Jurkat, Clone E6-1 (cell line): Measurements from ENCODE around the gene RASSF10.

ENCODE experiments used
- DNase-seq: peaks from one replicate; pipeline ENCODE4 v3.0.0-alpha.2; 2011; ENCODE audit warnings: low read depth, low spot score
- H3K4me3 ChIP-seq: 2 replicates; pipeline ENCODE4 v1.5.1; 2011; ENCODE audit warnings: mild to moderate bottlenecking, low read length, control low read depth, moderate library complexity

RASSF10 gene

DNA sequence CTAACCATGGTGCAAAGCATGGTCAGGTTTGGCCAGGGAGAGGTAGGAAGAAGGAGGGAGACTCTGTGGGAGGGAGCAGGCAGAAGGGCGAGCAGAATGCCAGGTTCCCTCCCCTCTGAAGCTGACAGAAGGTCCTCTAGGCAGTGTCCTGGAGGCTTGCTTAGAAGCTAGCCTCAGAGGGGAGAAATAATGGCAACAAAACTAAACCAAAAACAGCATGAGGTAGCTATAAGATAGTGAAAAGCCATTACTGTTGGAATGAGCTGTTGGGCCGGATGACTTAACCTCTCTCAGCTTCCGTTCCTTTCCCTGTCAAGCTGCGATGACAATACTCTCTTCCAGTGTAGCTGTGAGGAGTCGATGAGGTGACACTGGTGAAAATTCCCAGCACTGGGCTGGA, 36.6 kb downstream of the RASSF10 start:
- DNase-seq: no peak
- no peak overlapping the region for H3K4me3 ChIP-seq

DNA sequence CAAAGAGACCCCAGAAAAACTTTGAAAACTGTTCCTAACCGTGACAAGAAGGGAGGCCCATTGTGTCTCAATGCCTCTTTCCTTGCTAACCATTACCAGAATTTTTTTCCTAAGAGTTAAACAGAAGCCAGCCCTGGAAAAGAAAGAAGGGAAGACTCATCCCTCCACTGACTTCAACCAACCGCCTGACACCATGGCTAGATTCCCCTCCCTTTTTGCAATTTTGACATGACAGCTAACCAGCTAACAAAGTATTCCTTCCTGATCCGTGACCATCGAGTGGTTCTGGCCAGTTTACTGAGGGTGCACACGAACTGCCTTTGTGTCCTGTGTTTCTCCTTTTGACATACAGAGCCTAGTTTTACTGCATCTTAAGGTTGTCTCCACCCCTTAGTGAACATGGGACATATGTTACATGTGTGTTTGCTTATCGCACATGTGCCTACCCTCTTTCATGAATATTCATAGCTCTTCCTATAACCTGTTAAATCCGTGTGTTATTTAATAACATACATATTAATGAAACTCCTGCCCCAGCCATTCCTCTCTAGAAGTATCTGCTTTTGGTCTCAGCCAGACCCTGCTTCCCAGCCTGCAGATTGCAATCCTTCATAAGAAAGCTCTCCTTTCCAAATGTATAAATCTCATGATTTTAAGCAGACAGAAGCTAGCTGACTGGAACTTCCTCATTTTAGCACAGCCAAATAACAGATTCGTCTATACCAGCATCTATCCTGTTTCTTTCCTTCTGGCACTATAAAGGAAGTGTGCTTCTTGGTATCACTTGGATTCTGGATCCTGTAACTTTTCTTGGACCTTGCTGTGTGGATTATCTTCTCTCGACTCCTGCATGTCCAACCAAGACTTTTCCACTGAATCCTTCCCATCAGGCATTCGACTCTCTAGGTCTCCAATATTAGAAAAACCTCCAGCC, 37.8 kb downstream of the RASSF10 start:
- H3K4me3 ChIP-seq: no peak overlapping the region
- DNase-seq: no peak

DNA sequence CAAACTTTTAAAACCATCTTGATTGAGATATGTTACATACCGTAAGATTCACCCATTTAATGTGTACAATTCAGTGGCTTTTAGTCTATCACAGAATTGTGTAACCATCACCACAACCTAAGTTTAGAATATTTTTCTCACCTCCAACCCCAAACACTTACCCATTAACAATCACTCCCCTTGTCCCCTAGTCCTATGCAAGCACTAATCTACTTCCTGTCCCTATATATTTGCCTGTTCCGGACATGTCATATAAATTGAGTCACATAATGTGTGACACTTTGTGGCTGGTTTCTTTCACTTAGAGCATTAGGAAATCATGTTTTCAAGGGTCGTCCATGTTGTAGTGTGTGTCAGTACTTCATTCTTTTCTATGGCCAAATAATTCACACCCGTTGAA, 38.8 kb downstream of the RASSF10 start:
- DNase-seq: no peak

DNA sequence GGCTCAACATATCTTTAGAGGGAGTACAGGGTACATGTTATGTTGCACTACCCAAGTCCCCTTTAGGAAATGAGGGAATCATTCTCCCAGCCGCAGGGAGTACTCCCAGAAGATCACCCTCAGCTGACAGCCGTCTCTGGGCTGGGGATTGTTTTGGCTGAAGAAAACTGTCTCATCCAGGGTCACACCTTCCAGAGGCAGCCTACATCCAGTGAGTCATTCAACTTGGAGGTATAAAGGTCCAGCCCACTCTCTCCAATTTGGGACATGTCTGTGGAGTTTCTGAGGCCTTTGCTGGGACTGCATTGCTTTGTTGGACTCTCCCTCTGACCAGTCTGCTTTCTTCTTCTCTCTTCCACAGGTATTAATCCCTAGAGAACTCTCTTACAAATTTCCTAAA, 42.1 kb downstream of the RASSF10 start:
- H3K4me3 ChIP-seq: no peak overlapping the region
- DNase-seq: no peak

More for the DNA sequence above, 38.8 kb downstream of the RASSF10 start:
- H3K4me3 ChIP-seq: no peak overlapping the region

DNA sequence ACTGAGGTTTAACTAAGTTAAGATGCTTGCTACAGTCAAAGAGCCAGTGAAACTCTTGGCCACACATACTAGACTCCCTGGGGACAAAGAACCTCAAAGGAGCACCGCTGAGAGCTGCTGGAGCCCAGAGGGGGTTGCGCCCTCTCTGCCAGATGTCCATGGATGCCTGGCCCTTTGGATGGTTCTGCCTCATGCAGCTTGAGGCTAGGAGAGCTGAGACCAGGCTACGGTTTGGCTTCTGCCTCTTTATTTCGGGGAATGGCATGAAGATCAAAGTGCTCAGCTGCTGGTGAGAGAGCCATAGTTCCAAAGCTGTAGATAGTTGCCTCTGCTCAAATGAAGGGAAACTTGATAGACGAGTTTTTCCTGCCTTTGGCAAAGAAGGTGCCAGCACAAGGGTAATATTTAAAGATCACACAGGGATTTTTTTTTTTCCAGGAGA, 43.0 kb downstream of the RASSF10 start:
- H3K4me3 ChIP-seq: no peak overlapping the region
- DNase-seq: no peak

DNA sequence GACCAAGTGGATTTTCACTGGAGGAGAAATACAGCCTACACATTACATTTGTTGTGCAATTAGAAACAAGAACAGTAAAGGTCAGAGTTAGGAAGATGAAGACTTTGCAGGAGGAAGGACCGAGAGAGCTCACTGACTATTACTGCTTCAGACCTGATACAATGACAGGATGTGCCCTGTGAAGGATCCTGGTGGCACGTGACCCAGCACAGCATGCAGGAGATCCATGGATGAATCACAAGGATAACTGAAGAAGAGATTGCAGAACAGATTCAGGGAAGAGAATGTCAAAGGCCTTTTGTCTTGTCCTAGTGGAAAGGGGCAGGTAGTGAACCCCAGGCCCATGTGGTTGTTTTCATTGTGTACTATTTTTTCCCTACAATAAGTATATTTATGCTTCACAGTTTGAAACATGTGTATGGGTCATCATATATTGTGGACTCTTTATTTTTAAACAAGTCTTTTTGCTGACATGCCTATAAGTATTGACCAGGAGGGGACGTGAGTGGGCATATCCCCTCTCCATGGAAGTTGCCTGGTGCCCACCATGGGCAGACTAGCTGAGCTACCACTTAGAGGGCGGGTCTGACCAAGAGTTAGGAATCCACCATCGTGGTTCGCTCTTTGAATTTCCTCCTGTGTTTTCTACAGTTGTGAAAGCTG, 44.3 kb downstream of the RASSF10 start:
- no peak overlapping the region for H3K4me3 ChIP-seq
- DNase-seq: no peak

DNA sequence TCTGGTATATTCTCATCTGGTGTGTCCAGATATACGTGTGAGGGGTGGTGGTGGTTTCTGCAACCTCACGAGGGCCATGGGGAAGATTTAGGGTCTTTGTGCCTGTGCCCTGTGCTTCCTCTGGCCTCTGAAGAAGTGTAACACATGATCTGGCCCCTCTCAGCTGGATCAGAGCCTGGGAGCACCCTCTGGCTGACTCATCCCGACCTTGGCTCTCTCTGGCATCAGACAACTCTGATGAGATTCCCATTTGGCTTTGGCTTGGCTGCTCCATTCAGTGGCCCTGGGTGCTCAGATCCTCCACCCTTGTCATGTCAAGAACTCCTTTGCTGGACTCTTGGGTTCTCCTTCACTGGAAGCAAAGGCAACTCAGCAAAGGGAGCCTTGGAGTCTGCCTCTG, 45.2 kb downstream of the RASSF10 start:
- DNase-seq: no peak
- H3K4me3 ChIP-seq: no peak overlapping the region

DNA sequence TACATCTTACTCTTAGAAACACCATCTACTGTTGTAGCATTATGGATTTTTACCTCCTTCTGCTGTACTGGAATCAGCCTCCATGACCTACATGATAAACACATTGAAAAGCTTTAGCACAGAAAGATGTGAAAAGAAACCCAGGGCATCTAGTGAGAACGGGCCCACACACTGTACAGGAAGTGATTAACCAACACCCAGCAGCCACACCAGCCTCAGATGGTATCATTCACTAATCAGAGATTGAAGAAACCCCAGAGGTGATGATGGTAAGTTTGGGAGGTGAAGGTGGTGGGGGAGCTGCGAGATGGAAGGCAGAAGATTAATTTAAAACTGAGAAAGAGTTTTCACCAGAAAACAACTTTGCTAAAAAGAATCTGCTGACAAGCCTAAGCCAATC, 46.1 kb downstream of the RASSF10 start:
- DNase-seq: peak; percentile 47
- H3K4me3 ChIP-seq: no peak overlapping the region

DNA sequence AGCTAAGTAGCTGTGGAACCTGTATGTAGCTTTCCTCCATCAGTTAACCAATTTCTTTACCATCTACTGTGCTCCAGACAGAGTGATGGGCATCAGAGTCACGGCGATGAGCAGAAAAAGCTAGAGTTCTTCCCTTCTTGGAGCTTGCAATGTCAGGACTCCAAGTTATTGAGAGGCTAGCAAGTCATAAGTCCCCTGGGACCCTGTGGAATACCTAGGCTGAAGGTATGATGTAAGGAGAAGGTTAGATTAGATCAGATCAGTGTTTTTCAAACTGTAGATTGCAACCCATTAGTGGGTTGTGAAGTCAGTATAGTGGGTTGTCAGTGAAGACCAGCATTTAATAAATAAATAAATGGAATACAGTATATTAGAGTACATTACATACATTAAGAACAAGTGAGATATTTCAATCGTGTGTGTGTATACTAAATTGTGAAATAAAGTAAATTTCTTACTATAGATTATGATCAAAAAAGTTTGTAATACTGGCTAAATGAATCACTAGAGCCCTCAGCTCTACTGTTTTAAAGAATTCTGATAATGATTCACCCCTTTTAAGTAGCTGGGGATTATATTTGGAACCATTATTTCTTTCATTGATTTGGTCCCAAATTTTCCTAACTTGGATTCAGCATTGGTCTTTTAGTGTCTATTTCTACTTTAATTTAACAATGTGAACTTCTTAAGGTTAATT, 52.3 kb downstream of the RASSF10 start:
- DNase-seq: no peak
- no peak overlapping the region for H3K4me3 ChIP-seq
